ENCODE data around the gene KIAA1671.

GRCh38 chr22:24954856-24955255 is 2.3 kb downstream of the KIAA1671 start:
- TF ChIP-seq POLR2AphosphoS5 (IDR thresholded peaks at IDR 0.05; ENCODE audit: low read depth, low read length) = no peak
- TF ChIP-seq SIN3A (IDR thresholded peaks at IDR 0.05; ENCODE audit: borderline replicate concordance, insufficient read depth, low read length) = no peak

Data from PFSK-1 (cell line).